HG02571 (cell line): Measurements from ENCODE around the gene ARHGEF11.
"Not testable (repeated sequence)": the region's sequence is repeated elsewhere in the genome, so short reads cannot be mapped to it uniquely, and the experiment has no call there.

Experiments used
- ATAC-seq: cut with Tn5 transposase; IDR thresholded peaks from one replicate; pipeline ENCODE4 v1.9.1; 2021; ENCODE audit warnings: mild to moderate bottlenecking, moderate library complexity; ENCODE audit not compliant: unreplicated experiment

ARHGEF11 gene, protein sequence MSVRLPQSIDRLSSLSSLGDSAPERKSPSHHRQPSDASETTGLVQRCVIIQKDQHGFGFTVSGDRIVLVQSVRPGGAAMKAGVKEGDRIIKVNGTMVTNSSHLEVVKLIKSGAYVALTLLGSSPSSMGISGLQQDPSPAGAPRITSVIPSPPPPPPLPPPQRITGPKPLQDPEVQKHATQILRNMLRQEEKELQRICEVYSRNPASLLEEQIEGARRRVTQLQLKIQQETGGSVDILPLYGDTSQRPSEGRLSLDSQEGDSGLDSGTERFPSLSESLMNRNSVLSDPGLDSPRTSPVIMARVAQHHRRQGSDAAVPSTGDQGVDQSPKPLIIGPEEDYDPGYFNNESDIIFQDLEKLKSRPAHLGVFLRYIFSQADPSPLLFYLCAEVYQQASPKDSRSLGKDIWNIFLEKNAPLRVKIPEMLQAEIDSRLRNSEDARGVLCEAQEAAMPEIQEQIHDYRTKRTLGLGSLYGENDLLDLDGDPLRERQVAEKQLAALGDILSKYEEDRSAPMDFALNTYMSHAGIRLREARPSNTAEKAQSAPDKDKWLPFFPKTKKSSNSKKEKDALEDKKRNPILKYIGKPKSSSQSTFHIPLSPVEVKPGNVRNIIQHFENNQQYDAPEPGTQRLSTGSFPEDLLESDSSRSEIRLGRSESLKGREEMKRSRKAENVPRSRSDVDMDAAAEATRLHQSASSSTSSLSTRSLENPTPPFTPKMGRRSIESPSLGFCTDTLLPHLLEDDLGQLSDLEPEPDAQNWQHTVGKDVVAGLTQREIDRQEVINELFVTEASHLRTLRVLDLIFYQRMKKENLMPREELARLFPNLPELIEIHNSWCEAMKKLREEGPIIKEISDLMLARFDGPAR (N-terminal part only)

DNA sequence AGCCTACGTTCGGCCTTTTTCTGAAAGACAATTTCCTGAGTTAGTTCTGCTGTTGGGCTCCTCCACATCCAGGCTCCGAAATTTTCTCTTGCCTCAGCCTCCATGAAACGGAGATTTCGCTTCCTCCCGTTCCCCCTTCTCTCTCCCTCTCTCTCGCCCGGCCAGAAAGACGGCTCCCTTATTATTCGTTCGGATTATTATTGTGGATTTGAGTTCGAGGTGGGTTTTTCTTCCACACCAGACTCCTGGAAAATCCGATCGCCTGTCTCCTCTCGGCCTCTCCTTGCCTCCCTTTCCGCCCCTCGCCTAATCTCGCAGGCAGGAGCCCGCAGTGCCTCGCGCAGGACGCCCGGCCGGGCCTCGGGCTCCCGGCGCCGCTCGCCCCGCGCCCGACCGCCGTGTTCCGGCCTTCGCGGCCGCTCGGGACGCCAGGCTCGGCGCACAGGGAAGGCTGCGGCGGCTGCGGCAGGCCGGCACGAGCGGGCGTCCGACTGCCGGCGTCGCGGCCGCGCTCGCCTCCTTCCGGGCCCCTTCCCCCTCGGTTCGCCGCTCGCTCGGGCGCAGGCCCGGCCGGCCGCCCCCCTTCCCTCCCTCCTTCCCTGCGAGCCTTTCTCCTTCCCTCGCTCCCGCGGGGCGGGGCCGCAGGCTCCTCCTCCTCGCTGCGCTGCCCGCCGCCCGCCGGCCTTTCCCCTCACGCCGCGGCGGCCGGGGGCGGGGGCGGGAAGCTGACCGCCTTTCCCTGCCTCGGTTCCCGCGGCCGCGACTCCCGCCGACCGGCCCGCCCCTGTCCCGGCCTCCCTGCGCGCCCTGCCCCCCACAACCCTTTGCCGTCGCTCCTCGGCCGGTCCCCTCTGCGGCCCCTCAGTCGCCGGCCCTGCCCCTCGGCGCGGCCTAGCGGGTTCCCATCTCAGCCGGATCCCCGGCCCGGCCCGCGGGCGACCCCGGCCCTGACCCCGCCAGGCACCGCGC is at the start of gene ARHGEF11:
Gene ARHGEF11, minus strand, starts transcription at position 493 of the 969 bp plus-strand sequence. CDS start 1,412 bp downstream, outside the sequence.
- ATAC-seq, result peak; percentile 68

DNA sequence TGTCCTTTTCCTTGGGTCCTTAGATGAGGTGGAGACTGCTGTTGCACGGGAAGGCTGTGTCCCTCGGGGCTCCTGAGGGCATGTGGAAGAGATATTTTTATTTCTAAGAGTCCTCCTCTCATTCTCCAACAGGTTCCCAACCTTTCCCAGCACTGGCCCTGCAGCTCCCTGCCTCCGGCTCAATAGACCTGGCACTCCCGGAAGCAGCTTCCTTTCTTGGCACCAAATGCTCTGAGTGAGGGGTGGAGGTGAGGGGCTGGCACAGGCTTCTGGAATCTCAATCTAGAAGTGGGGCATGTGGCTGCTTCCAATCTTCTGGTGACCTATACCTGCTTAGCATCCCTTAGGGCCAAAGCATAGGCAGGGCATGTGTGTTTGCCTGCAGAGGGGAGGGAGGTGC is 49.5 kb upstream of the ARHGEF11 start:
- ATAC-seq, result no peak

DNA sequence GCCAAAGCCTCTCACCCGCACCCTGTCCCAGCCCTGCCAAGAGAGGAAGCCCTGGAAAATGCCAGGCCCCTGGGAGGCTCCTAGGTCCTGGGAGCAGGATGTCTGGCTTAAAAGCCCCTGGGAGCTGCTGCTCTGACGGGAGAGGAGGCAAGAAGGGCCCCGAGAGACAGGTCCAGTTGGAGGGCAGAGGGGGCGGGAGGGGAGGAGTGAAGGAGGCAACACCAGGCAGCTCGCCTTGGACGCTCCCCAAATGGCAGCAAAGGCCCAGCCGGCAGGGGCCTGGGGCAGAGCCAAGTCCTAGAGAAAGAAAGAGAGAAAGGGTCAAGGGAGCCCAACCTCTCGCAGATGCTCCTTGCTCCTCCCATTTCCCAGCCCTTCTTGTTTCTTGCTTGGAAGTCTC is 47.3 kb upstream of the ARHGEF11 start:
- no peak for ATAC-seq

DNA sequence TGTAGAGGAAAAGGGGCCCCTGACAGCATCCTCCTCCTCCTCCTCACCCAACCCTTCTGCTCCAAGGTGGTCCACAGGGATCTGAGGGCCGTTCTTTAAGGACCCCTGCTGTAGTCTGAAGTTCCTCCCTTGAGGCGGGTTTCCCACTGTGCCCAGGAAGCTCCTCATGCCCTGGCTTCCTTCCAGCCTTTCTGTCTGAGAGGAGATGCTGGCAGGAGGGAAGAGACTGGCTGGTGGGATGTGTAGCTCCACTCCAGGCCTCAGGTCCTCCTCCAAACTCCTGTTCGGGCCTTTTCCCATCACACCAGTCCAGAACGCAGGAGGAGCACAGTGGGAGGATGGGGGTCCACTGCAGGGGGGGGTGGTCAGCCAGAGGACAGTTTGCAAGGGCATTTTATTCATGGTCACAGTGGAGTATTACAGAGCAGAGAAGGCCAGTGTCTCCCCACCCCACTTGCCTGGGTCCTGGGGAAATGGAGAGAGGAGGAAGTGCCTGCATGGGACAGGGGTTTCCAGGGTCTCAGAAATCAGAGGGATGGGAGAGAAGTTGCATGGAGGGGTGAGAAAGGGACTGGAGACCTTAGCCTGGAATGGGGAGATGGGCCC is 46.2 kb upstream of the ARHGEF11 start:
- no peak for ATAC-seq

DNA sequence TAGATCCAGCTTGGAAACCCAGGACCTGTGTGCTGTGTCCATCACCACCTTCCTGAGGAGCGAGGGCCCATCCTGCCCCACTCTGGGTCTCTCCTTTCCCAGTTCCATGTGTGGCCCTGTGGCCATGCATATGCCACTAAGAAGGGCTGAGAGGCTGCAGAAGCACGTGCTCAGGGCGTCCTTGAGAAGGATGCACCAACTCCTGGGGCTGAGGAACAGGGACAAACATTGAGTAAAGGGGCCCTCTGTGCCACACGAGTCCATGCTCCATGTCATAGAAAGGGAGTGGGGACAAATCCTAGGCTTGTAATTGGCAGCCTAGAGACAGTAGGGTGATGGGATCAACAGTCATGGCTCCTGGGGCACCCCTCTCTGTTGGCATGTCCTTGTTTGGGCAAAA is 45.6 kb upstream of the ARHGEF11 start:
- no peak for ATAC-seq

DNA sequence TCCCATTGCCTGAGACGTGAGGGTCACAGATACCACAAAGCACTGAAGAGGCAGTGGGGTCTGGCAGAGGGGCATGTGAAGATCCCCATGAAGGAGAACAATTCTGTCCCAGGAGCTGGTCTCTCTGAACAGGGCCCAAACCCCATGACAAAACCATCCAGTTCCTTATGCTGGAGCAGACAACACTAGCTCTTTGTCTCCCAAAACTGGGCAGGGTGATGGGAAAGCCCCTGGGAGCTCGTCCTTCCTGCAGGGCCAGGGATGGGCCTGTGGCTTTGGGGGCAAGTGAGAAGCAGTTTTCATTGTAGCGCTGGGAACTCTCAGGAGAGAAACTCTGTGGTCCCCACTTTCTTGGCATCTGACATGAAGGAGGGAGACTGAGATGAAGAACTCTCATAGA is 45.2 kb upstream of the ARHGEF11 start:
- ATAC-seq, result no peak

DNA sequence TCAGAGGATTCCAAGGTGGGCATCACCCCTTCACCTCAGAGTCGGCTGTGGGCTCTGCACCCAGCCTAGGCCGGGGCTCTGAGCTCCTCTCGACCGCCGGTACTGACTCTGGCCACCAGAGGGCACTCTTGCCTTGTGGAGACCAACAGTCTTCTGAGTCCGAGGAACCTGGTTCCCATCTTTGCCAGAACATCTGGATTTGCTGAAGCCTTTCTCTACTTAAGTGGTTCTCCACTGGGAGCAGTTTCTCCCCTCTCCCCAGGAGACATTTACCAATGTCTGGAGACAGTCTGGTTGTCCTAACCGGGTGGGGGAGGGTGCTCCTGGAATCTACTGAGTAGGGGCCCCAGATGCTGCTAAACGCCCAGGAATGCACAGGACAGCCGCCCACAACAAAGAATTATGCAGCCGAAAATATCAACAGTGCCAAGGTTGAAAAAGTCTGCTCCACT is 44.7 kb upstream of the ARHGEF11 start:
- ATAC-seq, result no peak

DNA sequence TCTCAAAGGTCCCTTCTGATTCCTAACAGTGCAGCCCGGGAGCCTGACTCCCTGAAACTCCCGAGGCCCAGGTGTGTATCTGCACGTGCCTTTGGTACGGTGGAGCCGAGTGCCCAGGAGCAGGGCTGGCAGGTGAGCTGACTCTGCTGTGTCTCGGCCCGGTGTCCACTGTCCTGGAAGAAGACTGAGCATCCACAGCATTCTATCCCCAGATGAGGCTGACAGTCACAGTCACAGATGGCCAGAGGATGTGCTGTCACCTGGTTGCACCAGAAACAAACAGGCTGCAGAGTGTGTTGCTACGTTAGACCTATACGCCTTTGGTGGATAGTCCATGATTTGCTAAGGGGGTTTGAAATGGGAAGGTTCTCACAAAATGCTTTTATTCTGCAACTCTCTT is 44.2 kb upstream of the ARHGEF11 start:
- ATAC-seq, result no peak

DNA sequence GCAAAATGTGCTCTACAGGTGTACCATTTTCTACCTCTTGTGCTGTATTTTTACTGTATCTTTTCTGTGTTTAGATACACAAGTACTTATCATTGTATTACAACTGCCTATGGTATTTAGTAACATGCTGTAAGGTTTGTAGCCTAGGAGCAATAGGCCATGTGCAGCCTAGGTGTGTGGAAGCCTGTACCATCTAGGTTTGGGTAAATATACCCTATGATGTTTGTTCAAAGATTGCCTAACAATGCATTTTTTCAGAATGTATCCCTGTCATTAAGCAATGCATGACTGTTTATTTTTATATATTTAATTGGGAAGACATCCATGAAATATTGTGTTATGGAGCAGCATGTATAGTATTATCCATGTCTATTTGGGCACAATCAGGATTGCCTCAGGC is 43.1 kb upstream of the ARHGEF11 start:
- ATAC-seq, result no peak

DNA sequence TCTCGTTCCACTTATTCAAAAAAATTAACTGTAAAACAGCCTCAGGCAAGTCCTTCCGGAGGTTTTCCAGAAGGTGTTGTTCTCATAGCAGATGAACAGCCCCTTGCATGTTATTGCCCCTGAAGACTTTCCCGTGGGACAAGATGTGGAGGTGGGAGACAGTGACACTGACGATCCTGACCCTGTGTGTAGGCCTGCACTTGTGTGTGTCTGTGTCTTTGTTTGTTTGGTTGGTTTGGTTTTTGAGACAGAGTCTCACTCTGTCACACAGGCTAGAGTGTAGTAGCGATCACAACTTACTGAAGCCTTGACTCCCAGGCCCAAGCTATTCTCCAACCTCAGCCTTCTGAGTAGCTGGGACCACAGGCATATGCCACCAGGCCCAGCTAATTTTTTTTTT is 41.5 kb upstream of the ARHGEF11 start:
- no peak for ATAC-seq

DNA sequence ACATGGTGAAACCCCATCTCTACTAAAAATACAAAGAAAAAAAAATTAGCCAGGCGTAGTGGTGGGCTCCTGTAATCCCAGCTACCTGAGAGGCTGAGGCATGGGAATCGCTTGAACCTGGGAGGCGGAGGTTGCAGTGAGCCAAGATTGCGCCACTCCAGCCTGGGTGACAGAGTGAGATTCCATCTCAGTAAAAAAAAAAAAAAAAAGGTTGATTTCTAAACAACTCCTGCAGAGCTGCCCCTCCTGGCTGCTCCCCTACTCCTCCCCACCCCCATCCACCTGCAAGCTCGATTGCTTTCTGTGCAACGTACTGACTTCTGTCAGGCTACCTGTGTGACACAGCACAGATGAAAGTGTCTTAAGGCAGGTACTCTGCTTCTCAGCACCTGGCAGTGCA is 40.8 kb upstream of the ARHGEF11 start:
- no peak for ATAC-seq

DNA sequence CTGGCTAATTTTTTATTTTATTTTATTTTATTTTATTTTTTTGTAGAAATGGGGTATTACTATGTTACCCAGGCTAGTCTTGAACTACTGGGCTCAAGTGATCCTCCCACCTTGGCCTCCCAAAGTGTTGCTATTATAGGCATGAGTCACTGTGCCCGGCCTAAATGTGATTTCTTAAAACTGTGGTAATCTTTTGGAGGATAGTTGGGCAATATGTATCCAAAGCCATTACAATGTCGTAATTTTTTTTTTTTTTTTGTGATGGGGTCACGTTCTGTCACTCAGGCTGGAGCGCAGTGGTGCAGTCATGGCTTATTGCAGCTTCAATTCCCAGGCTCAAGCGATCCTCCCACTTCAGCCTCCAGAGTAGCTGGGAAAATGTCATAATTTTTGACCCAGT is 39.9 kb upstream of the ARHGEF11 start:
- ATAC-seq, result no peak

DNA sequence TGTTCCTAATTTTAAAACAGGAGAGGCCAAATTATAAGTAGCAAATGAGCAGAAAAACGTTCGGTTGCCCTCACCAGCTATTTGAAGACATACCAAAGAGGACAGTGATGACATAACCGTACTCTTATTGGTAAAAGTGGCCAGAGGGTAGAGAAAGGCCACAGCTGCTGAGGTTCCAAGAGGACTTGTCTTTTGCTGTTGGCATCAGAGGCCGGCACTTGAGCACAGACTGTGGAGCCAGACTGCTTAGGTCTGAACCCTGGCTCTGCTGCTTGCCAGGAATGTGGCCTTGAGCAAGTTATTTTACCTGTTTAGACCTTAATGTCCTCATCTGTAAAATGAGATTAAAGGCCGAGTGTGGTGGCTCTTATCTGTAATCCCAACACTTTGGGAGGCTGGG is 39.2 kb upstream of the ARHGEF11 start:
- no peak for ATAC-seq

DNA sequence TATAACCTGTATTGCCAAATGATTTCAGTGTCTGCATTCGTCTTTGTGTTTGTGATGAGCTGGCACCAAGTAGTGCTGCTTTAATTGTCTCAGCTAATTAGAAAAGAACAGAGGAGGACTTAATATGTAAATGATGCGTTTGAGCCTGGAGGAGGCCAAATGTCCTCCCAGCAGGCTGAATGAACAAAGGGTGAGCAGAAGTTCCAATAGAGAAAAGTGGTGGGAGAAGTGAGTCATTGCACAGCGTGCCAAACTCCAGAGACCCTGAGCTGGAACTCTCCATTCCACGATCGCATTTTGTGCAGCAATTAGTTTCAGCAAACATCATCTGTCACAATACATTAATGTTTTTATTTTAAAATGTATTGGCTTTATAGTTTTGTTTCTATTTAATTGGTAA is 36.2 kb upstream of the ARHGEF11 start:
- no peak for ATAC-seq

DNA sequence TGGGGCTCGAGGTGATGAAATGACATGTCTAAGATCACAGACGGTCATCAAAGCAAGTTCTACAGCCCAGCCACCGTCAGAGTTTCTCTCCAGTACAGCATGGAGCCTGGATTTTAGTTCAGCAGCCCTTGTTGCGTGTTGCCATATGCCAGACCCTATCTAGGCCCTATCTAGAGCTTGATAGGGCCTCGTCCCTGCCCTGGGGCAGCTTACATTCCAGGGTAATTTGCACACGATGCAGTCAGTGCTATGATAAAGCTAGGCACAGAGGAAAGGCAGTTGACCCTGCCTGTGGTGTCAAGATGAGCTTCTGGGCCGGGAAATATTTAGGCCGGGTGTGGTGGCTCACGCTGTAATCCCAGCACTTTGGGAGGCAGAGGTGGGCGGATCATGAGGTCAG is 35.2 kb upstream of the ARHGEF11 start:
- no peak for ATAC-seq

DNA sequence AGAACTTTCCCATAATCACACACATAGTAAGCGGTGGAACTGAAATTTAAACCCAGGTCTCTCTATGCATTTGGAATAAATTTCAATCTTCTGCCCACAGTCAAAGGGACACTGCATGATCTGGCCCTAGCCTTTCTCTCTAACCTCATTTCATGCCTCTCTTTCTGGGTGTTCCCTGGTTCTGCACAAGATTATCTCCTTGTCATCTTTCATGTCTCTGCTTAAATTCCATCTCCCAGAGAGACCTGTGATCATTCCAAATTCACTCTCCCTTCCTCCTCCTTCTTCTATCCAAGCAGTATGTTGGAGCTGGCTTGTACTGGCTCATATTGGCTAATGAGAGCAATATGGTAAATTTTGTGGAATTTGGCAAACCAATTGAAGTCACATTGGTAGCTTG is 31.9 kb upstream of the ARHGEF11 start:
- no peak for ATAC-seq

DNA sequence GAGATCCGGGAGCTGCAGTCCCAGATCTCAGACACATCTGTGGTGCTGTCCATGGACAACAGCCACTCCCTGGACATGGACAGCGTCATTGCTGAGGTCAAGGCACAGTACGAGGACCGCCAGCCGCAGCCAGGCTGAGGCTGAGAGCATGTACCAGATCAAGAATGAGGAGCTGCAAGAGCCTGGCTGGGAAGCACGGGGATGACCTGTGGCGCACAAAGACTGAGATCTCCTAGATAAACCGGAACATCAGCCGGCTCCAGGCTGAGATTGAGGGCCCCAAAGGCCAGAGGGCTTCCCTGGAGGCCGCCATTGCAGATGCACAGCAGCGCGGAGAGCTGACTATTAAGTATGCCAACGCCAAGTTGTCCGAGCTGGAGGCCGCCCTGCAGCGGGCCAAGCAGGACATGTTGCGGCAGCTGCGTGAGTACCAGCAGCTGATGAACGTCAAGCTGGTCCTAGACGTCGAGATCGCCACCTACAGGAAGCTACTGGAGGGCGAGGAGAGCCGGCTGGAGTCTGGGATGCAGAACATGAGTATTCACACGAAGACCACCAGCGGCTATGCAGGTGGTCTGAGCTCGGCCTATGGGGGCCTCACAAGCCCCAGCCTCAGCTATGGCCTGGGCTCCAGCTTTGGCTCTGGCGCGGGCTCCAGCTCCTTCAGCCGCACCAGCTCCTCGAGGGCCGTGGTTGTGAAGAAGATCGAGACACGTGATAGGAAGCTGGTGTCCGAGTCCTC is 28.6 kb upstream of the ARHGEF11 start:
- ATAC-seq, result no peak

DNA sequence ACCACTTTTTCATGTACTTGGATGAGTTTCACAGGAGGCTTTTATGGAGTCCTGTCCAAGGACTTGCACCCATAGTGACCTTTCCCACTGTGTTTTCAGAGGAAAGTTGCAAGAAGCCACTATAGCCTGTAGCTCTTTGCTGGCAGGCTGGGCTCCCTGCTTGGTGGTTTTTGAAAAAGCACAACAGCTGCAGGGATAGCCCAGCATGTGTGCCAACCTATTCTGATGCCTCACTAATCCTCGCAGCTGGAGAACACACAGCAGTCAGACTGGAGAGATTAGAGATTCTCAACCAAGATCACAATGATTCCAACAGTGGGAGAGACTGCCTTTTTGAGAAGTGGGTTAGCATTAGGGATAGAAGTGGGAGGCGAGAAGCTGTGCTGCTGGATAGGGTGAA is 24.1 kb upstream of the ARHGEF11 start:
- ATAC-seq, result no peak

DNA sequence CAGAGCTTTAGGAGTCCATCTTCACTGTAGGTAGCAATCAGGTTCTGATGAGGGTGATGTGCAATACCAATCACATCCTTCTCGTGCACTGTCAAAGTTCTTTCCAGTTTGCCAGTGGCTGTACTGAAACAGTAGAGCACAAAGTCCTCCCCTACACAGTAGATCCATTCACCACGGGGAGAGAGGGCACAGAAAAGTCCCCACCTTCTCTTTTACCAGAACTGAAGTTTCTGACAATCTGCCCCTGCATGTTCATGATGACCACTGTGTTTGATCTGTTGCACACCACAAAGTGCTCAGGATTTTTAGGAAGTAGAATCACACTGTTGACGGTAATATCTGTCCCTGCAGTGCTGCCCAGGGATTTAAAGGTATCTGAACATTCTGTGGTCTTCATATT is 13.7 kb upstream of the ARHGEF11 start:
- ATAC-seq, result not testable (repeated sequence)

DNA sequence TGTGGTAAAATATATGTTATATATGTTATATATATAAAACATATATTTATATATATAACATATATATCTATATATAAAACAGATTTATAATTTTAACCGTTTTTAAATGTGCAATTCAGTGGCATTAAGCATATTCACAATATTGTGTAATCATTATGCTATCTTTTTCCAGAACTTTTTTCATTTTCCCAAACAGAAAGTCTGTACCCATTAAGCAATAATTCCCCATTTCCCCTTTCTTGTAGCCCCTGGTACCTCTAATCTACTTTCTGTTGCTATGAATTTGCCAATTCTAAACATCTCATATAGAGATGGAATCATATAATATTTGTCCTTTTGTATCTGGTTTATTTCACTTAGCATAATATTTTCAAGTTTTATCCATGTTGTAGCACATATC is 10.7 kb upstream of the ARHGEF11 start:
- no peak for ATAC-seq
